ENCODE measurements around the gene GCNA. TPM values are rescaled to one million over a fixed set of nuclear protein-coding genes. Genes with fewer than 3 reads are reported as not detected.
A peak's percentile ranks its signal among the peaks of the same experiment; 100 is the strongest.

Gene GCNA
- total and polyA plus RNA-seq, 2 of the 13 experiments (the other 11 are each of a cell fraction or from before 2014, with no cell fraction given): 0.38 to 0.66 TPM

GRCh38 chrX:71532753-71533425 is 45.3 kb upstream of the GCNA start, which contains the start of gene OGT (continued):
- TF ChIP-seq KLF6 (CRISPR knock-in tag; IDR thresholded peaks at IDR 0.05) (peak; percentile 71), NR2F2 (IDR thresholded peaks at IDR 0.05; ENCODE audit: borderline replicate concordance, low read depth) (peak; percentile 42; the same call in 1 of the 2 replicates), BCL3 (CRISPR knock-in tag; IDR thresholded peaks at IDR 0.05) (no peak), PBX2 (CRISPR knock-in tag; IDR thresholded peaks at IDR 0.05) (no peak), MTA1 (CRISPR knock-in tag; IDR thresholded peaks at IDR 0.05; ENCODE audit: borderline replicate concordance) (peak; percentile 71; the same call in 1 of the 2 replicates), ZNF781 (CRISPR knock-in tag; IDR thresholded peaks at IDR 0.05; ENCODE audit: borderline replicate concordance, not compliant biosample characterization) (no peak), BORCS8-MEF2B (CRISPR knock-in tag; IDR thresholded peaks at IDR 0.05) (peak; percentile 69), CBX2 (IDR thresholded peaks at IDR 0.05; ENCODE audit: low read depth, low read length) (no peak), CBX2 (CRISPR knock-in tag; IDR thresholded peaks at IDR 0.05; ENCODE audit: low read depth) (no peak), LBX2 (CRISPR knock-in tag; IDR thresholded peaks at IDR 0.05; ENCODE audit: borderline replicate concordance) (no peak), SP4 (CRISPR knock-in tag; IDR thresholded peaks at IDR 0.05) (no peak), MEF2D (CRISPR knock-in tag; IDR thresholded peaks at IDR 0.05) (0 out of 2 replicates have a peak, but pooled peaks have one; percentile 47), ZNF652 (CRISPR knock-in tag; IDR thresholded peaks at IDR 0.05; ENCODE audit: borderline replicate concordance, low read depth) (no peak), HNRNPH1 (optimal IDR thresholded peaks at IDR 0.05; ENCODE audit: low read depth, low read length) (no peak), TFDP1 (CRISPR knock-in tag; IDR thresholded peaks at IDR 0.05; ENCODE audit: borderline replicate concordance) (peak; percentile 66; the same call in 1 of the 2 replicates), ZNF563 (CRISPR knock-in tag; IDR thresholded peaks at IDR 0.05) (no peak), RELA (CRISPR knock-in tag; IDR thresholded peaks at IDR 0.05) (no peak), ZFP36L2 (CRISPR knock-in tag; IDR thresholded peaks at IDR 0.05) (no peak), ZNF75D (CRISPR knock-in tag; IDR thresholded peaks at IDR 0.05; ENCODE audit: borderline replicate concordance) (no peak), ZNF333 (CRISPR knock-in tag; IDR thresholded peaks at IDR 0.05; ENCODE audit: borderline replicate concordance) (no peak), SAP130 (CRISPR knock-in tag; IDR thresholded peaks at IDR 0.05; ENCODE audit: low read depth) (peak; percentile 95), TARDBP (CRISPR knock-in tag; IDR thresholded peaks at IDR 0.05) (peak; percentile 38; the same call in 1 of the 2 replicates), ATF7 (IDR thresholded peaks at IDR 0.05) (no peak), ATF7 (CRISPR knock-in tag; IDR thresholded peaks at IDR 0.05) (no peak), ZGPAT (CRISPR knock-in tag; IDR thresholded peaks at IDR 0.05) (peak; percentile 96), SKI (IDR thresholded peaks at IDR 0.05; ENCODE audit: partially characterized antibody) (peak; percentile 35), GABPA (IDR thresholded peaks at IDR 0.05; ENCODE audit: low read depth, low read length) (no peak), GABPA (CRISPR knock-in tag; IDR thresholded peaks at IDR 0.05; ENCODE audit: low read depth) (peak; percentile 73)
